SK-N-SH treated with all-trans-retinoic acid at 6 μM for 48 hours (cell line): ENCODE measurements around the gene MCU.
"Not testable (repeated sequence)": the region's sequence is repeated elsewhere in the genome, so short reads cannot be mapped to it uniquely, and the experiment has no call there.

Source experiments
- ATAC-seq: fragments of 200-7000 bp; cut with Tn5 transposase; 3 replicates; pipeline ENCODE4 v1.9.1; 2020; ENCODE audit warnings: mild to moderate bottlenecking, moderate library complexity
- ARNTL ChIP-seq: fragments of 450-650 bp; formaldehyde crosslinking; IDR thresholded peaks from 2 replicates; pipeline ENCODE4 v1.5.0; 2020; ENCODE audit warnings: low read depth, mild to moderate bottlenecking, moderate library complexity, borderline replicate concordance
- CREB5 ChIP-seq: fragments of 250-450 bp; sonication (Bioruptor Pico); IDR thresholded peaks from 2 replicates; pipeline ENCODE4 v1.5.1; 2020; ENCODE audit warnings: low read depth, mild to moderate bottlenecking, moderate library complexity
- CSDC2 ChIP-seq: fragments of 250-450 bp; sonication (Bioruptor Pico); IDR thresholded peaks from 2 replicates; pipeline ENCODE4 v1.5.0; 2020; ENCODE audit warnings: mild to moderate bottlenecking, moderate library complexity
- ESRRG ChIP-seq: fragments of 250-450 bp; sonication (Bioruptor Pico); IDR thresholded peaks from 2 replicates; pipeline ENCODE4 v1.6.1; 2021; ENCODE audit warnings: mild to moderate bottlenecking
- GLIS3 ChIP-seq: fragments of 250-450 bp; sonication (Bioruptor Pico); IDR thresholded peaks from 2 replicates; pipeline ENCODE4 v1.5.0; 2020; ENCODE audit warnings: mild to moderate bottlenecking, moderate library complexity
- ISL1 ChIP-seq: fragments of 250-450 bp; sonication (Bioruptor Pico); IDR thresholded peaks from 2 replicates; pipeline ENCODE4 v2.1.2; 2022; ENCODE audit warnings: mild to moderate bottlenecking, moderate library complexity
- OSR1 ChIP-seq: fragments of 250-450 bp; sonication (Bioruptor Pico); IDR thresholded peaks from 2 replicates; pipeline ENCODE4 v1.8.0; 2022; ENCODE audit warnings: moderate library complexity, mild to moderate bottlenecking, inconsistent platforms
- PPARA ChIP-seq: fragments of 250-450 bp; sonication (Bioruptor Pico); IDR thresholded peaks from 2 replicates; pipeline ENCODE4 v1.5.0; 2020; ENCODE audit warnings: mild to moderate bottlenecking, borderline replicate concordance
- RARB ChIP-seq: fragments of 250-450 bp; sonication (Bioruptor Pico); IDR thresholded peaks from 2 replicates; pipeline ENCODE4 v1.8.0; 2021; ENCODE audit warnings: mild to moderate bottlenecking, moderate library complexity
- SNAI2 ChIP-seq: fragments of 250-450 bp; sonication (Bioruptor Pico); IDR thresholded peaks from 2 replicates; pipeline ENCODE4 v1.5.0; 2020; ENCODE audit warnings: mild to moderate bottlenecking, moderate library complexity
- TCF4 ChIP-seq: fragments of 250-450 bp; sonication (Bioruptor Pico); IDR thresholded peaks from 2 replicates; pipeline ENCODE4 v1.8.0; 2021; ENCODE audit warnings: mild to moderate bottlenecking, moderate library complexity, borderline replicate concordance
- TOX ChIP-seq: fragments of 250-450 bp; sonication (Bioruptor Pico); IDR thresholded peaks from 2 replicates; pipeline ENCODE4 v1.8.0; 2021; ENCODE audit warnings: mild to moderate bottlenecking, moderate library complexity, borderline replicate concordance
- ZC3H10 ChIP-seq: fragments of 250-450 bp; sonication (Bioruptor Pico); IDR thresholded peaks from 2 replicates; pipeline ENCODE4 v1.5.1; 2021; ENCODE audit warnings: mild to moderate bottlenecking, moderate library complexity
- ZFP3 ChIP-seq: fragments of 250-450 bp; sonication (Bioruptor Pico); IDR thresholded peaks from 2 replicates; pipeline ENCODE4 v1.5.0; 2020; ENCODE audit warnings: mild to moderate bottlenecking, moderate library complexity
- ZNF70 ChIP-seq: fragments of 450-650 bp; formaldehyde crosslinking; IDR thresholded peaks from 2 replicates; pipeline ENCODE4 v1.5.0; 2020; ENCODE audit warnings: mild to moderate bottlenecking, moderate library complexity
- TF ChIP-seq, protein P1 (sequence below): fragments of 250-450 bp; sonication (Bioruptor Pico); IDR thresholded peaks from 2 replicates; pipeline ENCODE4 v1.8.0; 2020; ENCODE audit warnings: mild to moderate bottlenecking, moderate library complexity, borderline replicate concordance
- TF ChIP-seq, protein P2 (sequence below): fragments of 250-450 bp; sonication (Bioruptor Pico); IDR thresholded peaks from 2 replicates; pipeline ENCODE4 v1.8.0; 2021; ENCODE audit warnings: low read depth, mild to moderate bottlenecking, moderate library complexity, borderline replicate concordance
- TF ChIP-seq, protein P3 (sequence below): fragments of 250-450 bp; sonication (Bioruptor Pico); IDR thresholded peaks from 2 replicates; pipeline ENCODE4 v1.5.1; 2021; ENCODE audit warnings: mild to moderate bottlenecking, moderate library complexity
- TF ChIP-seq, protein P4 (sequence below): fragments of 250-450 bp; sonication (Bioruptor Pico); IDR thresholded peaks from 2 replicates; pipeline ENCODE4 v1.5.0; 2020; ENCODE audit warnings: mild to moderate bottlenecking, moderate library complexity

The MCU gene

GRCh38 chr10:72697716-72698115, 5.8 kb downstream of the MCU start (continued):
- TF ChIP-seq, protein P1, sequence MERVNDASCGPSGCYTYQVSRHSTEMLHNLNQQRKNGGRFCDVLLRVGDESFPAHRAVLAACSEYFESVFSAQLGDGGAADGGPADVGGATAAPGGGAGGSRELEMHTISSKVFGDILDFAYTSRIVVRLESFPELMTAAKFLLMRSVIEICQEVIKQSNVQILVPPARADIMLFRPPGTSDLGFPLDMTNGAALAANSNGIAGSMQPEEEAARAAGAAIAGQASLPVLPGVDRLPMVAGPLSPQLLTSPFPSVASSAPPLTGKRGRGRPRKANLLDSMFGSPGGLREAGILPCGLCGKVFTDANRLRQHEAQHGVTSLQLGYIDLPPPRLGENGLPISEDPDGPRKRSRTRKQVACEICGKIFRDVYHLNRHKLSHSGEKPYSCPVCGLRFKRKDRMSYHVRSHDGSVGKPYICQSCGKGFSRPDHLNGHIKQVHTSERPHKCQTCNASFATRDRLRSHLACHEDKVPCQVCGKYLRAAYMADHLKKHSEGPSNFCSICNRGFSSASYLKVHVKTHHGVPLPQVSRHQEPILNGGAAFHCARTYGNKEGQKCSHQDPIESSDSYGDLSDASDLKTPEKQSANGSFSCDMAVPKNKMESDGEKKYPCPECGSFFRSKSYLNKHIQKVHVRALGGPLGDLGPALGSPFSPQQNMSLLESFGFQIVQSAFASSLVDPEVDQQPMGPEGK (CRISPR knock-in tag) = no peak
- TF ChIP-seq ESRRG (CRISPR knock-in tag) = no peak
- TF ChIP-seq RARB (CRISPR knock-in tag) = no peak
- TF ChIP-seq, protein P2, sequence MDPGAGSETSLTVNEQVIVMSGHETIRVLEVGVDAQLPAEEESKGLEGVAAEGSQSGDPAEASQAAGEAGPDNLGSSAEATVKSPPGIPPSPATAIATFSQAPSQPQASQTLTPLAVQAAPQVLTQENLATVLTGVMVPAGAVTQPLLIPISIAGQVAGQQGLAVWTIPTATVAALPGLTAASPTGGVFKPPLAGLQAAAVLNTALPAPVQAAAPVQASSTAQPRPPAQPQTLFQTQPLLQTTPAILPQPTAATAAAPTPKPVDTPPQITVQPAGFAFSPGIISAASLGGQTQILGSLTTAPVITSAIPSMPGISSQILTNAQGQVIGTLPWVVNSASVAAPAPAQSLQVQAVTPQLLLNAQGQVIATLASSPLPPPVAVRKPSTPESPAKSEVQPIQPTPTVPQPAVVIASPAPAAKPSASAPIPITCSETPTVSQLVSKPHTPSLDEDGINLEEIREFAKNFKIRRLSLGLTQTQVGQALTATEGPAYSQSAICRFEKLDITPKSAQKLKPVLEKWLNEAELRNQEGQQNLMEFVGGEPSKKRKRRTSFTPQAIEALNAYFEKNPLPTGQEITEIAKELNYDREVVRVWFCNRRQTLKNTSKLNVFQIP (CRISPR knock-in tag) = no peak
- TF ChIP-seq, protein P3, sequence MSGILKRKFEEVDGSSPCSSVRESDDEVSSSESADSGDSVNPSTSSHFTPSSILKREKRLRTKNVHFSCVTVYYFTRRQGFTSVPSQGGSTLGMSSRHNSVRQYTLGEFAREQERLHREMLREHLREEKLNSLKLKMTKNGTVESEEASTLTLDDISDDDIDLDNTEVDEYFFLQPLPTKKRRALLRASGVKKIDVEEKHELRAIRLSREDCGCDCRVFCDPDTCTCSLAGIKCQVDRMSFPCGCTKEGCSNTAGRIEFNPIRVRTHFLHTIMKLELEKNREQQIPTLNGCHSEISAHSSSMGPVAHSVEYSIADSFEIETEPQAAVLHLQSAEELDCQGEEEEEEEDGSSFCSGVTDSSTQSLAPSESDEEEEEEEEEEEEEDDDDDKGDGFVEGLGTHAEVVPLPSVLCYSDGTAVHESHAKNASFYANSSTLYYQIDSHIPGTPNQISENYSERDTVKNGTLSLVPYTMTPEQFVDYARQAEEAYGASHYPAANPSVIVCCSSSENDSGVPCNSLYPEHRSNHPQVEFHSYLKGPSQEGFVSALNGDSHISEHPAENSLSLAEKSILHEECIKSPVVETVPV = no peak

DNA sequence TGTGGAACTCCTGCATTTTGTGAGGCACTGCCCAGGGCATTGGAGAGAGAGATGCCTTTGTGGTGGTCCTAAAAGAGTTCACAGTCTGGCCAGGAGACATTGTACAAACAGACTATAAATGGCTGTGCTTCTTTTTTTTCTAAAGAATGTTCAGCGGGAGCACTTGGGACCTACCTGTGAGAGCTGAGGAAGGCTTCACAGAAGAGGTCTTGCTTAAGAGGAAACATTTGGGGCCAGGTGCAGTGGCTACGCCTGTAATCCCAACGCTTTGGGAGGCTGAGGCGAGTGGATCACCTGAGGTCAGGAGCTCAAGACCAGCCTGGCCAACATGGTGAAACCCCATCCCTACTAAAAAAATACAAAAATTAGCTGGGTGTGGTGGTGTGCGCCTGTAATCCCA, 10.5 kb downstream of the MCU start:
- not testable (repeated sequence) for ATAC-seq

DNA sequence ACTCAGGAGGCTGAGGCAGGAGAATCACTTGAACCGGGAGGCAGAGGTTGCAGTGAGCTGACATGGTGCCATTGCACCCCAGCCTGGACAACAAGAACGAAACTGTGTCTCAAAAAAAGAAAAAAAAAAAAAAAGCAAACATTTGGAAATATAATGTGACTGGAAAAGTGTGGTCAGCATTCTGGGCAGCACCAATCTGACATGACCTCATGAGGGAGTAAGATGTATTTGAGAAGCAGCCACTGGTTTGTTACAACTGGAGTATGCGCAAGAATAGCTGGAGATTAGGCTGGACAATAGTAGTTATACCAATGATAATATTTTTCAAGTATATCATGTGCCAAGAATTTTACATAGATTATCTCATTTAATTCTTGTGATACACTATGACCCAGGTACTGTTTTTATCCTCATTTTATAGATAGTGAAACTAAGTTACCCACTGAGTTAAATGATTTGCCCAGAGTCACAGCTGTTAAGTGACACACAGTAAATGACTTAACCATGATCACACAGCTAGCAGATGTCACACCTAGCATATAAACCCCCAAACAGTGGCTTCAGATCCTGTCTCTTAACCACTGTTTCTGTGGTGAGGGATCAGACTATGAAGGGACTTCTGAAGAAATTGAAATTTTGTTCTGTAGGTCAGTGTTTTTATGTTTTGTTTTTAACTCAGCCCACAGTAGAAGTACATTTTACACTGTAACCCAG, 11.1 kb downstream of the MCU start:
- TF ChIP-seq ZFP3 (CRISPR knock-in tag) (no peak), TOX (CRISPR knock-in tag) (no peak), ARNTL (CRISPR knock-in tag) (no peak), OSR1 (no peak), TCF4 (no peak), CSDC2 (no peak), SNAI2 (no peak), ZNF70 (no peak)
- TF ChIP-seq, all 23 proteins: peak for 0
- ATAC-seq = peak; percentile 74

DNA sequence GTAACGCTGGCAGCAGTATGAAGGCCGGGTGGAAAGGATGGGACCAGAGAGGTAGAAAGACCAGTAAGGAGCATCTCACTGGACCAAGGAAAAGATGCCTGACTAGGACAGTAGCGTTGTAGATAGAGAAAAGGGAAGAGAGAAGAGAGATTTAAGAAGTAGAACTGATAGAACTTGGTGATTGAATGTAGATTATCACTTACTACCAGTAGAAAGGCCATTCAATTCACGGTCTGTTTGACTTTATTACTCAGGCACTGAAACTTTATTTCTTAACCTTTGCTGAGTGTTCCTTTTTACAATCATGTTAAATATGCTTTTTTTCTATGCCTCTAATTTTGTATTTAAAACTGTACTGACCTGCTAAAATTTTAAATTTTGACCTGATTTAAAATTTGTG, 12.2 kb downstream of the MCU start:
- ATAC-seq = no peak
- TF ChIP-seq ZNF70 = no peak
- no peak for TF ChIP-seq OSR1
- TF ChIP-seq, protein P2 (CRISPR knock-in tag) = no peak
- no peak for TF ChIP-seq ISL1
- TF ChIP-seq CSDC2 = no peak

DNA sequence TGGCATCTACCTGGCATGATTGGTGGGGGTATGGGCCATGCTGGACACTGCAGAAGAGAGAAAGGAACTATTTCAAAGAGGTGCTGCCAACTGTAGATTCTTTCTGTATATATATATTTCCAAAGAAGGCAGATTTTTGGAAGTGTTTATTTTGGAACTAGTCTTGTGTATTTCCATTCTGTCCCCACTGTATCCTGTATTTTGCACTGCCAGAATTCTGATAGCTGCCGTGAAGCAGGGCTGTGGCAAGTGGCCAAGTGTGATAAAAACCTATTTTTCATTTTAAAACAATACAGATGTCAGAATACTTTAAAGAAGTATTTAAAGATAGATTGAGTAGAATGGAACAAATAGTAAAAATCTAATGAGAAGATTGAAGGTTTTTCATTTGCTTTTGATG, 17.1 kb downstream of the MCU start:
- TF ChIP-seq CSDC2 = no peak
- TF ChIP-seq ISL1 = peak; percentile 37; the same call in 1 of the 2 replicates
- peak; percentile 66 for ATAC-seq

GRCh38 chr10:72712136-72712535, 20.2 kb downstream of the MCU start:
- peak; percentile 59 for ATAC-seq
- no peak for TF ChIP-seq ISL1
- no peak for TF ChIP-seq TCF4
- no peak for TF ChIP-seq ESRRG (CRISPR knock-in tag)
- no peak for TF ChIP-seq ZC3H10 (CRISPR knock-in tag)
- TF ChIP-seq GLIS3 (CRISPR knock-in tag) = no peak
- no peak for TF ChIP-seq ZFP3 (CRISPR knock-in tag)
- no peak for TF ChIP-seq ZNF70
- TF ChIP-seq, protein P3 = no peak
- TF ChIP-seq, protein P4, sequence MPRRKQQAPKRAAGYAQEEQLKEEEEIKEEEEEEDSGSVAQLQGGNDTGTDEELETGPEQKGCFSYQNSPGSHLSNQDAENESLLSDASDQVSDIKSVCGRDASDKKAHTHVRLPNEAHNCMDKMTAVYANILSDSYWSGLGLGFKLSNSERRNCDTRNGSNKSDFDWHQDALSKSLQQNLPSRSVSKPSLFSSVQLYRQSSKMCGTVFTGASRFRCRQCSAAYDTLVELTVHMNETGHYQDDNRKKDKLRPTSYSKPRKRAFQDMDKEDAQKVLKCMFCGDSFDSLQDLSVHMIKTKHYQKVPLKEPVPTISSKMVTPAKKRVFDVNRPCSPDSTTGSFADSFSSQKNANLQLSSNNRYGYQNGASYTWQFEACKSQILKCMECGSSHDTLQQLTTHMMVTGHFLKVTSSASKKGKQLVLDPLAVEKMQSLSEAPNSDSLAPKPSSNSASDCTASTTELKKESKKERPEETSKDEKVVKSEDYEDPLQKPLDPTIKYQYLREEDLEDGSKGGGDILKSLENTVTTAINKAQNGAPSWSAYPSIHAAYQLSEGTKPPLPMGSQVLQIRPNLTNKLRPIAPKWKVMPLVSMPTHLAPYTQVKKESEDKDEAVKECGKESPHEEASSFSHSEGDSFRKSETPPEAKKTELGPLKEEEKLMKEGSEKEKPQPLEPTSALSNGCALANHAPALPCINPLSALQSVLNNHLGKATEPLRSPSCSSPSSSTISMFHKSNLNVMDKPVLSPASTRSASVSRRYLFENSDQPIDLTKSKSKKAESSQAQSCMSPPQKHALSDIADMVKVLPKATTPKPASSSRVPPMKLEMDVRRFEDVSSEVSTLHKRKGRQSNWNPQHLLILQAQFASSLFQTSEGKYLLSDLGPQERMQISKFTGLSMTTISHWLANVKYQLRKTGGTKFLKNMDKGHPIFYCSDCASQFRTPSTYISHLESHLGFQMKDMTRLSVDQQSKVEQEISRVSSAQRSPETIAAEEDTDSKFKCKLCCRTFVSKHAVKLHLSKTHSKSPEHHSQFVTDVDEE (CRISPR knock-in tag) = no peak
- no peak for TF ChIP-seq TOX (CRISPR knock-in tag)
- no peak for TF ChIP-seq RARB (CRISPR knock-in tag)
- no peak for TF ChIP-seq CREB5 (CRISPR knock-in tag)
- TF ChIP-seq PPARA (CRISPR knock-in tag) = no peak
